ENCODE measurements around the gene OR10J1. TPM values are rescaled to one million over a fixed set of nuclear protein-coding genes. Genes with fewer than 3 reads are reported as not detected.
"Not testable (repeated sequence)": the region's sequence is repeated elsewhere in the genome, so short reads cannot be mapped to it uniquely, and the experiment has no call there.

The OR10J1 gene
- total and polyA plus RNA-seq, 5 experiments from 2014 or later, result not detected

DNA sequence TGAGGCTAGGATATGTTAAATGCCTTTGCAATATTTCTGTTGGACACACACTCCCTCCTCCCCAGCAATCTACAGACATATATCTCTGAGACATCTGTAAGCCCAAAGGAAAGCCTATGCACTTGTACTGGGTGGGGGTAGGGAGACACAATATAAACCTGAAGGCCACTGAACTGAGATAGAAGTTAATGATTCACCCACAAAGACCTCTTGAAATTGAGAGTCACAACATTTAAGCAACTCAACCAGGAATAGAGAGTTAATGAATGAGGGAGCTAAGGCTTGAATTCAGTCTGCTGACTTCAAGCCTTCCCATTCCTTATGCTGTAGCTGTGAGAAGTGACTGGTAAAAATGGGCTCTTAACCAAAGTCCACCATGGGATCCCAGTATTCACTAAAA lies 5.0 kb downstream of the OR10J1 start:
- Mint-ChIP-seq H3K4me1 (no peaks in the 10 kb centered on the region), H3K27me3 (peaks cover 13 to 50% (median 24%) of the 10 kb centered on the region in 5 donors), H3K9me3 (peaks cover 0 to 23% (median 9%) of the 10 kb centered on the region in 9 donors), H3K36me3 (peaks cover 0 to 16% (median 0%) of the 10 kb centered on the region in 3 donors), H3K4me3 (no peak overlapping the region), H3K27ac (no peak overlapping the region)
- POLR2A ChIA-PET, result no interaction called here
- ATAC-seq (no peak), DNase-seq (no peak)

DNA sequence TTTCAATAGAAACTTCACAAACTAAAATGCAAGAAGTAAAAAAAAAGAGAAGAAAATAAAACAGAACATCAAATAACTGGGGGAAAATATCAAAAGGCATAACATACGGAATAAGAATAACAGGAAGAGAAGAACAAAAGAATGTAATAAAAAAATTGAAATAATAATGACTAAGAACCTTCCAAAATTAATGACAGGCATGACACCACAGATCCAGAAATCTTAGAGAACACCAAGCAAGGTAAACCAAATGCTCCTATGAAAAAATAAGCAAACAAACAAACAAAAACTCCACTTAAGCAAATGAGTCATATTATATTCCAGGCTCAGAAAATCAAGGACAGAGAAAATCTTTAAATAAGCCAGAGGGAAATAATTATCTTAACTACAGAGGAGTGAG lies 8.7 kb downstream of the OR10J1 start:
- POLR2A ChIA-PET, result no interaction called here
- Mint-ChIP-seq H3K4me1 (no peaks in the 10 kb centered on the region), H3K4me3 (no peak overlapping the region), H3K9me3 (peaks cover 2 to 52% (median 22%) of the 10 kb centered on the region in 9 donors), H3K36me3 (peaks cover 0 to 28% (median 2%) of the 10 kb centered on the region in 3 donors), H3K27ac (no peak overlapping the region), H3K27me3 (peaks cover 1 to 27% (median 9%) of the 10 kb centered on the region in 5 donors)
- no peak for DNase-seq
- ATAC-seq, result no peak

DNA sequence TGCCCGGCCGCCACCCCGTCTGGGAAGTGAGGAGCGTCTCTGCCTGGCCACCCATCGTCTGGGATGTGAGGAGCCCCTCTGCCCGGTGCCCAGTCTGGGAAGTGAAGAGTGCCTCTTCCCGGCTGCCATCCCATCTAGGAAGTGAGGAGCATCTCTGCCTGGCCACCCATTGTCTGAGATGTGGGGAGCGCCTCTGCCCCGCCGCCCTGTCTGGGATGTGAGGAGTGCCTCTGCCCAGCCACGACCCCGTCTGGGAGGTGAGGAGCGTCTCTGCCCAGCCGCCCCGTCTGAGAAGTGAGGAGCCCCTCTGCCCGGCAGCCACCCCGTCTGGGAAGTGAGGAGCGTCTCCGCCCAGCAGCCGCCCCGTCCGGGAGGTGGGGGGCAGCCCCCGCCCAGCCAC lies 10.1 kb downstream of the OR10J1 start:
- H3K27ac Mint-ChIP-seq, ATAC-seq, POLR2A ChIA-PET, DNase-seq, H3K4me3 Mint-ChIP-seq, H3K4me1 Mint-ChIP-seq: not testable (repeated sequence)
- Mint-ChIP-seq H3K9me3 (peaks cover 3 to 60% (median 27%) of the 10 kb centered on the region in 9 donors), H3K36me3 (peaks cover 0 to 28% (median 2%) of the 10 kb centered on the region in 3 donors), H3K27me3 (peaks cover under 1 to 27% (median 4%) of the 10 kb centered on the region in 5 donors)

DNA sequence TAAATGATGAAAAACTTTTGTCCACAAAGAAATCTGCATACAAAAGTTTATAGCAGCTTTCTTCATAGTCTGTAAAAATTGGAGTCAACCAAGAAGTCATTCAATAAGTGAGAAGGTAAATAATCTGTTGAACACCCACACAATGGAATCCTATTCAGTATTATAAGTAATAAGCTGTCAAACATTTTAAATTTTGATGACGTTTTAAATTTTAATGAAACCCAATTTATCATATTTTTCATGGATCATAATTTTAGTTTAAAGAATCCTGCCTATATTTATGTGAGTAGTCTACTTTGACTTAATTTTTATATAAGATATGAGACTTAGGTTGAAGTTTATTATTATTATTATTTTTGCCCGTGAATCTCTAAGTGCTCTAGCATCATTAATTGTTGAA lies 20.0 kb downstream of the OR10J1 start:
- DNase-seq, result no peak
- Mint-ChIP-seq H3K4me3 (no peak overlapping the region), H3K27ac (no peak overlapping the region), H3K4me1 (no peaks in the 10 kb centered on the region), H3K9me3 (peaks cover 10 to 33% (median 18%) of the 10 kb centered on the region in 9 donors), H3K27me3 (peaks cover 0 to 4% (median 2%) of the 10 kb centered on the region in 5 donors), H3K36me3 (peaks cover 0 to 11% (median 0%) of the 10 kb centered on the region in 3 donors)
- POLR2A ChIA-PET, result no interaction called here
- ATAC-seq, result no peak

DNA sequence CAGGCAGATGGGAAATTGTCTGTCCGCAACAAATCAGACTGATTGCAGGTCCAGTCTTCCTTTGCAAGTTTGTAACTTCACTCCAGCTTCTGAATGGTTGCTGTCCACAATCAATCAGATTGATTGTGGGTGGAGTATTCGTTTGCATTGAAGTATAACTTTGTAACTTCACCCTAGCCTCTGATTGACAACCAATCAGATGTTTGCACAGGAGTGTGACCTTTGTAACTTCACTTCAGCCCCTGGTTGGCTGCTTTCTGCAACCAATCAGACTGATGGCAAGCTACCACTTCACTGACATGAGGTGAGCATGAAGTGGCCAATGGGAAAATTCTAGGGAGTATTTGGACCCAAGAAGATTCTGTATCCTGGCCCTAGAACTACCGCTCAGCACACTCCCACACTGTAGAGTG lies 25.7 kb downstream of the OR10J1 start:
- peaks cover 7 to 24% (median 15%) of the 10 kb centered on the region in 5 donors for H3K27me3 Mint-ChIP-seq
- DNase-seq (no peak), ATAC-seq (no peak)
- peaks cover 0 to 15% (median 0%) of the 10 kb centered on the region in 3 donors for H3K36me3 Mint-ChIP-seq
- H3K9me3 Mint-ChIP-seq, result peaks cover 5 to 28% (median 14%) of the 10 kb centered on the region in 9 donors
- no peak overlapping the region for H3K4me3 Mint-ChIP-seq
- POLR2A ChIA-PET, result no interaction called here
- no peak overlapping the region for H3K27ac Mint-ChIP-seq
- no peaks in the 10 kb centered on the region for H3K4me1 Mint-ChIP-seq

DNA sequence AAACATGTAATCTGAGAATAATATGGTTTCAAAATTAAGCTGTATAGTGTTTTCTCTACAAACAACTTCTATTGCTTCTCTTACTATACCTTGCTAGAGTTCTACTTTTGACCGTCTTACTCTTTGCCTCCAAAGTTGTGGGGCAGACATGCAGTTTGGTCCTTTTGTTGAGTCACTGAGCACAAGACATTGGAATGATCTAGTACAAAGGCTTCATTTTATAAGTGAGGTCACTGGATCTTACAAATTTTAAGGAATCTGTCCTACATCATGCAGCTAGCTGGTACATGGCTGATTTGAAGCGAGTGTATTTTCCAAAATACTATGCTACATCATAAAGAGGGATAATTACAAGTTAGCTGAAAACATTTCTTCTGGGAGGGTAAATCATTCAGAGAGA lies 28.8 kb downstream of the OR10J1 start:
- POLR2A ChIA-PET, result no interaction called here
- no peak for DNase-seq
- peaks cover 12 to 33% (median 21%) of the 10 kb centered on the region in 5 donors for H3K27me3 Mint-ChIP-seq
- no peak overlapping the region for H3K4me3 Mint-ChIP-seq
- peaks cover 0 to 6% (median 2%) of the 10 kb centered on the region in 9 donors for H3K9me3 Mint-ChIP-seq
- H3K27ac Mint-ChIP-seq, result no peak overlapping the region
- H3K4me1 Mint-ChIP-seq, result no peaks in the 10 kb centered on the region
- no peak for ATAC-seq
- peaks cover 0 to 4% (median 0%) of the 10 kb centered on the region in 3 donors for H3K36me3 Mint-ChIP-seq

DNA sequence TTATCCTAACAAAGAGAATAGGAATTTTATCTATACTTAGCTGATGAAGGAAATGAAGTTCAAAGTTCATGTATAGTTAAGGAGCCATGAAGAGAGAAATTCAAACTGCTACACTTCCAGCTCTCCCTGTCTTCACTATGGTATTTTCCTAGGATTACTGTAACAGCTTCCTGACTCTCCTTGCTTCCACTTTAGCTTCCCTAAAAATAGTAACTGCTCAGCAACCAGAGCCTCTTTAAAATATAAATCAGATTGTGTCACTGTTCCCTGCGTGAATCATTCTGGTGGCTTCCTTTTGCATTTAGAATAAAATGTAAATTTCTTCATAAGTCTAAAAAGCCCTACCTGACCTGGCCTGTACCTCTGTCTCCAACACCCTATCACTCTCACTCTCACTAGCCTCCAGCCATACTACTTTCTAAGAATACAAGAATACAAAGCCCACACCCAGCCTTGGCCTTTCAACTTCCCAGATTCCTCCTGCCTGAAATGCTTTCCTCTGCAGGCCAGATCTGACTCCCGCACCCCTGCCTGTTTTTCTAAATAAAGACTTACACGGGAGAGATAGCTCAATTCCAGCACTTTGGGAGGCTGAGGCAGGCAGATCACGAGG lies 30.5 kb downstream of the OR10J1 start:
- Mint-ChIP-seq H3K27me3 (peaks cover 12 to 32% (median 21%) of the 10 kb centered on the region in 5 donors), H3K4me1 (no peaks in the 10 kb centered on the region), H3K4me3 (no peak overlapping the region), H3K27ac (no peak overlapping the region), H3K36me3 (peaks cover 0 to 4% (median 0%) of the 10 kb centered on the region in 3 donors), H3K9me3 (peaks cover 0 to 6% (median 0%) of the 10 kb centered on the region in 9 donors)
- POLR2A ChIA-PET, result no interaction called here
- ATAC-seq (no peak), DNase-seq (no peak)

DNA sequence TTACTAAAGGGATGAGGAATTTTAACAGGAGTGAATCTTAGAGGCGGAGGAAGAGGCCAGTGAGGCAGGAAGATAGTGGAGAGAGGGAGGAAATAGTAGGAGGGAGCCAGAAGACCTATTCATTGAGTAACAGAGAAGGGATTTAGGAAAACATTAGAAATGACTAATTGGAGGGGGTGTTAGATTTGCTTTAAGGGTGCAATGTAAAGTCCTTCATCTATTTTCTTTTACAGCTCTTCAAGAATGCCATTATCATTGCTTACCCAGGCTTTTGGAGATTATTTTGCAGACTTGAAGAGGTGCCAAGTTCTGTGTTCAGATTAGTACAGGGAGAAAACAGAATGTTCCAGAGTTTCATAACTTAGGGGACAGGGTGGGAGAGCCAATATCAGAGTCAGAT lies 33.8 kb downstream of the OR10J1 start:
- no peaks in the 10 kb centered on the region for H3K36me3 Mint-ChIP-seq
- no peak for ATAC-seq
- H3K4me3 Mint-ChIP-seq, result no peak overlapping the region
- H3K9me3 Mint-ChIP-seq, result peaks cover 0 to 6% (median 0%) of the 10 kb centered on the region in 9 donors
- no peaks in the 10 kb centered on the region for H3K4me1 Mint-ChIP-seq
- no peak for DNase-seq
- H3K27ac Mint-ChIP-seq, result no peak overlapping the region
- peaks cover 9 to 18% (median 11%) of the 10 kb centered on the region in 5 donors for H3K27me3 Mint-ChIP-seq
- POLR2A ChIA-PET, result no interaction called here

DNA sequence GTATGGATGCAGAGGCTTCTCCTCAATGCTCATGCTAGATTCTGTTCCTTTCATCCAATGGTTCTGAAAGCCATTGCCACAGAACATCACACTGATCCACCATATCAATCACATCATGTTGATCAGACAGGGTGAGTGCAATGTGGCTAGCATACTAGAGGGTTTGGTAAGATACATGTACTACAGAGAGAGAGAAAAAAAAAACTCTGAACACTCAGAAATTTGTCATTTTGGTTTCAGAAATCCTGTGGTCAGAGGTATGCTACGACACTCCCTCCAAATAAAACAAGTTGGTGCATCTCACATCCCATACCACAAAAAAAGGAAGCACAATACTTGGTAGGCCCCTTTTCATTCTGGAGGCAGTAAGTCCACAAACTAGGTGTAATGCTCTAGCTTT lies 35.4 kb downstream of the OR10J1 start:
- POLR2A ChIA-PET, result no interaction called here
- DNase-seq (no peak), ATAC-seq (no peak)
- H3K9me3 Mint-ChIP-seq, result peaks cover 0 to 6% (median 0%) of the 10 kb centered on the region in 9 donors
- H3K27ac Mint-ChIP-seq, result no peak overlapping the region
- no peak overlapping the region for H3K4me3 Mint-ChIP-seq
- H3K36me3 Mint-ChIP-seq, result no peaks in the 10 kb centered on the region
- H3K4me1 Mint-ChIP-seq, result no peaks in the 10 kb centered on the region
- H3K27me3 Mint-ChIP-seq, result peaks cover 9 to 20% (median 10%) of the 10 kb centered on the region in 5 donors

DNA sequence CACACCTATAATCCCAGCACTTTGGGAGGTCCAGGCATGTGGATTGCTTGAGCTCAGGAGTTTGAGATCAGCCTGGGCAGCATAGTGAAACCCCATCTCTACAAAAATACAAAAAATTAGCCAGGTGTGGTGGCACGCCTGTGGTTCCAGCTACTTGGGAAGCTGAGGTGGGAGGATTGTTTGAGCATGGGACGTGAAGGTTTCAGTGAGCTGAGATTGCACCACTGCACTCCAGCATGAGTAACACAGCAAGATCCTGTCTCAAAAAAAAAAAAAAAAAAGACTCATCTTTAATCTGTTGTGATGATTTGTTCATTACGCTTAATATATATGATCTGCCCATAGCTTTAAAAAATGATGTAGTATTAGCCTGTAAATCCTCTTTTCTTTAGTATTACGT lies 44.0 kb downstream of the OR10J1 start:
- ATAC-seq, result no peak
- Mint-ChIP-seq H3K4me1 (no peaks in the 10 kb centered on the region), H3K4me3 (no peak overlapping the region), H3K36me3 (no peaks in the 10 kb centered on the region), H3K27me3 (peaks cover 0 to 42% (median 10%) of the 10 kb centered on the region in 5 donors), H3K27ac (no peak overlapping the region), H3K9me3 (peaks cover 0 to 15% (median 5%) of the 10 kb centered on the region in 9 donors)
- POLR2A ChIA-PET, result no interaction called here
- no peak for DNase-seq

Other genes with a start within 250 kb of the OR10J1 start
- not detected for gene ACKR1, start 234.8 kb upstream of the OR10J1 start, total RNA-seq
- not detected for gene ACKR1, start 234.8 kb upstream of the OR10J1 start, polyA plus RNA-seq
- gene FCER1A, start 137.4 kb upstream of the OR10J1 start, total RNA-seq, result not detected
- gene FCER1A, start 137.4 kb upstream of the OR10J1 start, polyA plus RNA-seq, result not detected
- not detected for gene OR10J4, start 7.5 kb upstream of the OR10J1 start, total RNA-seq
- gene OR10J4, start 7.5 kb upstream of the OR10J1 start, polyA plus RNA-seq, result not detected
- not detected for gene OR10J5, start 96.3 kb downstream of the OR10J1 start, total RNA-seq
- gene OR10J5, start 96.3 kb downstream of the OR10J1 start, polyA plus RNA-seq, result not detected
- not detected for gene APCS, start 148.1 kb downstream of the OR10J1 start, total RNA-seq
- not detected for gene APCS, start 148.1 kb downstream of the OR10J1 start, polyA plus RNA-seq

Data from naive thymus-derived CD8-positive, alpha-beta T cell (primary cell).